IPS-18a (cell line): ENCODE measurements around the gene ALPK1.

ENCODE experiments used
- H3K27ac ChIP-seq: one replicate; pipeline ENCODE4 v1.5.1; 2013; ENCODE audit warnings: low read length
- H3K27me3 ChIP-seq: one replicate; pipeline ENCODE4 v1.6.1; 2013; ENCODE audit warnings: mild to moderate bottlenecking, low read length; ENCODE audit not compliant: control insufficient read depth, insufficient read depth
- H3K36me3 ChIP-seq: one replicate; pipeline ENCODE4 v1.6.1; 2013; ENCODE audit warnings: low read depth, low read length; ENCODE audit not compliant: control insufficient read depth
- H3K4me1 ChIP-seq: one replicate; pipeline ENCODE4 v1.6.1; 2013; ENCODE audit warnings: low read depth, low read length; ENCODE audit not compliant: control insufficient read depth
- H3K4me3 ChIP-seq: one replicate; pipeline ENCODE4 v1.5.1; 2013; ENCODE audit warnings: low read length
- H3K9ac ChIP-seq: one replicate; pipeline ENCODE4 v1.6.1; 2013; ENCODE audit warnings: mild to moderate bottlenecking, low read length, moderate library complexity
- H3K9me3 ChIP-seq: one replicate; pipeline ENCODE4 v1.6.1; 2013; ENCODE audit warnings: low read depth, low read length; ENCODE audit not compliant: control insufficient read depth

The ALPK1 gene

DNA sequence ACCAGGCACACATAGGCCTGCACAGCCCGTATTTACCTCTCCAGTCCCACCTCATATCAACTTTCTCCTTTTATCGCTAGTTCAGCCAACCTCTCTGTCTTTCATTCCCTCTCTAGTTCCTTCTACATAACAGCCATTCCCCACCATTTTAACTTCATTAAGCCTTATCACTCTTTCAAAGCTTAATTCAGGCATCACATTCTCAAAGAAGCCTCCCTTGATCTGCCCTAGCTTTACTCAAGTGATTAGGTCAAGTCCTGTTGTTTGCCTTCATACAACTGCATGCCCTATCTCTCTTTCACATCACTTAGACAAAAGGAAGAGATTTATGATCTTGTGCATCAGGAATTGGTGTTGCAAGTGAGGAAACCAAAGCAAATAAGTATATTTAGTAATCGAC is 74.2 kb downstream of the ALPK1 start:
- Histone ChIP-seq H3K27ac (no peak overlapping the region), H3K4me3 (no peak overlapping the region), H3K4me1 (no peaks in the 10 kb centered on the region), H3K9ac (no peak overlapping the region), H3K36me3 (no peaks in the 10 kb centered on the region), H3K27me3 (no peaks in the 10 kb centered on the region), H3K9me3 (no peaks in the 10 kb centered on the region)

DNA sequence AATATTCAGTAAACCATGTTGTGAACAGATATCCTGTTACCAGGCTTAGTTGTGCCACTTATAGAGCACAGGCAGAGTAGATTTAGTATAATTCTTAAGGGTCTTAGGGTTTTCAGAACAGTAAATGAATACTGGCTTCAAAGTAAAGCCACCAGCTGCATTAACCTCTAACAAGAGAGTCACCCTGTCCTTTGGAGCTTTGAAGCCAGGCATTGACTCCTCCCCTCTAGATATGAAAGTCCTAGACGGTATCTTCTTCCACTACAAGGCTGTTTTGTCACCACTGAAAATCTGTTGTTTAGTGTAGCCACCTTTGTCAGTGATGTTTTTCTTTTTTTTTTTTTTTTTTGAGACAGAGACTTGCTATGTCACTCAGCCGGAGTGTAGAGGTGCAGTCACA is 77.7 kb downstream of the ALPK1 start:
- Histone ChIP-seq H3K9me3 (no peaks in the 10 kb centered on the region), H3K27ac (no peak overlapping the region), H3K4me3 (no peak overlapping the region), H3K36me3 (no peaks in the 10 kb centered on the region), H3K9ac (no peak overlapping the region), H3K27me3 (peaks cover 17% of the 10 kb centered on the region), H3K4me1 (peaks cover 9% of the 10 kb centered on the region)

DNA sequence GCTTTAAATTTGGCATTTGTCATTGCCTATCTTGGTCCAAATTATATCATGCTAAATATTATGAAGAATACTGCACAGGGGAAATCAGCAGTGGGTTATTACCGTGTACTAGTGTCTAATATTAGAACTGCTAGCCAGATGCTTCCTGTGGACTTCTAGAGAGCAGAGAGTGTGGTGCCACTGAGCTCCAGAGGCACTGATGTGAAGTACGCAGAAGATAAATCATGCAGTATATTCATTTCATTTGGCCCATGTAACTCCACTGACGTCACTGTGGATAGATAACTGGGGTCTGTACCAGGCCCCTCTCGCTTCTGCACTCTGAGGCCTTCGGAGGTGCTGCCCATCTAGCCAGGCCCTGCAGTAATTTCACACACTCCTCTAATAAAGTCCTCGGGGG is 80.0 kb downstream of the ALPK1 start:
- Histone ChIP-seq H3K4me1 (peaks cover 10% of the 10 kb centered on the region), H3K9ac (no peak overlapping the region), H3K4me3 (no peak overlapping the region)

DNA sequence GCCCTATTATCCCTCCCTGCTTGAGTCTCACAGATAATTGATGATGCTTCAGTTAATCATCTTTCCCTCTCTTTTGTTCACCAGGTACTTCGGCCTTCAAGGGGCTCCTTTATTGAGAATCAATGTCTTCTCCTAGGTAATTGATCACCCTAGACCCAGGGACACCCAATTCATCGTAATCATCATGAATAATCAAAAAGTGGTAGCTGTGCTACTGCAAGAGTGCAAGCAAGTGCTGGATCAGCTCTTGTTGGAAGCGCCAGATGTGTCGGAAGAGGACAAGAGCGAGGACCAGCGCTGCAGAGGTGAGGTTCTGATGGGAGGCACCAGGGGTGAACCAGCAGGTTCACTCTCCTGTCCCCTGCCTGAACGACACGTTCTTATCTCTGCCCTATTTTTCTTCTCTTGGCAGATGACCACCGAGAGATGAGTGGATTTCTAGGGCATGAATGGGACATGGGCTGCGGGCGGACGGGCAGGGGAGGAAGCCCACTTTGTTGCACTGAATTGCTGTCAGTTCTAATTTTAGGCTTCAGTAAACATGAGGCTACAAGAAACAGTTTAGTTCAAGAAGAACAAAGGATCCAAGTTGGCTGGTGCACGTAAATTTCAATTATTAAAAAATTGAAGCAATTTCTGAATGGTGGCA is 80.5 kb downstream of the ALPK1 start:
- no peaks in the 10 kb centered on the region for H3K9me3 ChIP-seq
- H3K9ac ChIP-seq: no peak overlapping the region

More for the DNA sequence above, 80.0 kb downstream of the ALPK1 start:
- H3K27ac ChIP-seq: no peak overlapping the region
- no peaks in the 10 kb centered on the region for H3K9me3 ChIP-seq
- H3K27me3 ChIP-seq: peaks cover 25% of the 10 kb centered on the region
- no peaks in the 10 kb centered on the region for H3K36me3 ChIP-seq

DNA sequence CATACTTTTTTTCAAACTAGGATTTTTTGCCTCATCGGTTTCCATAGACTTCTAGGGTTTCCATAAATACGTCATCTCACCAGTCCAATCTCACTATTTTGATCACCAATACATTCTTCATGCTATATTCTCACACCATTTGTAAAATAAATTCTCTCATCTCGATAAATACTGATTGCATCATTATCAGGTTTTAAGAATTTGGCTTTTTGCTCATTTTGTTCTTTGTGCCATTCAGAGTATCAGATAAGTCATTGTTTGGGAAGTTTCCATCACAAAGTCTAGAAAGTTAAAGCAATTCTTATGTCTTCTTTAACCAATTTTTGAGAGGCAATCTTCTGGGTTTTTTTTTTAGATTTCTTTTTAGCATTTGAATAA is 81.1 kb downstream of the ALPK1 start:
- Histone ChIP-seq H3K4me3 (no peak overlapping the region), H3K9me3 (no peaks in the 10 kb centered on the region), H3K4me1 (peaks cover 10% of the 10 kb centered on the region), H3K27me3 (peaks cover 25% of the 10 kb centered on the region), H3K9ac (no peak overlapping the region), H3K36me3 (no peaks in the 10 kb centered on the region), H3K27ac (no peak overlapping the region)

More for the DNA sequence above, 80.5 kb downstream of the ALPK1 start:
- Histone ChIP-seq H3K27ac (no peak overlapping the region), H3K27me3 (peaks cover 25% of the 10 kb centered on the region), H3K4me3 (no peak overlapping the region), H3K36me3 (no peaks in the 10 kb centered on the region), H3K4me1 (peaks cover 10% of the 10 kb centered on the region)

DNA sequence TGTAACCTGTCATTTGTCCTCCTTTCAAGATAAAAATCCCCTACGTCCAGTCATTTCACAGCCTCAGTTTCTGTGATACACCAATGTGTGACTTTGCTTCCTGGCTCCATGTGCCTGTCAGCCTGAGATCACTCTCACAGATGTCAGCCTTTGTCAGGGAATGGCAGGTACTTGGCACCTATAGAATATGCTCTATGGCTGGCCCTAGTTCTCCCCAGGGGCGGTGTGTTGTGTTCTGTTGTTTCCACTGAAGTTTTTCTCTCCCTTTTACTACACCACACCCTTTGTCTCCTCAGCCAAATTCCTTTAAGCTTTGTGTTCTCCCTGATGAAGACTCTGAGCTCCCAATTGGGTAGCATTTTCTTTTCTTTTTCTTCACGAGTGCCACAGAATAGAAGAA is 81.7 kb downstream of the ALPK1 start:
- peak overlapping the region; percentile 53 for H3K4me3 ChIP-seq
- no peaks in the 10 kb centered on the region for H3K9me3 ChIP-seq
- H3K4me1 ChIP-seq: peaks cover 10% of the 10 kb centered on the region
- H3K9ac ChIP-seq: peak overlapping the region; percentile 61
- H3K36me3 ChIP-seq: no peaks in the 10 kb centered on the region
- no peak overlapping the region for H3K27ac ChIP-seq
- H3K27me3 ChIP-seq: peaks cover 25% of the 10 kb centered on the region

DNA sequence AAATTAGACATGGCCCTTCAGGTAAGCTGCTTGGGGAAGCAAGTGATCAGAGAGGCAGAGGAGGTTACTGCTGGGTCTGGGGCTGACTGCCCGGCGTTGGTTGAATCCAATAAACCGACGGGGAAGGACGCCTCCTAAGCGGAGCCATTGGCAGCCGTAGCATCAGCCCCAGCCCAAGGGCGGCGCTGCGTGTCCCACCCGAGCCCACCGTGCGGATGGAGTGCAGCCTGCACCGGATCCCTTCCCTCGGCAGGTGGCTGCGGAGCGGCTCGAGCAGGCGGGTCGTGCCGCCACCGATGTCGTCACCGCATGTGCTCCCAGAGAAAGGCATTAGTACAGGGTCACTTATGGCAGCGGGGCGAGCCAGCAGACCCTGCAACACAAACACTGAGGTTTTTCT is 82.1 kb downstream of the ALPK1 start:
- Histone ChIP-seq H3K9ac (peak overlapping the region; percentile 61), H3K4me3 (peak overlapping the region; percentile 53), H3K27me3 (peaks cover 25% of the 10 kb centered on the region), H3K27ac (no peak overlapping the region), H3K36me3 (no peaks in the 10 kb centered on the region), H3K4me1 (peaks cover 10% of the 10 kb centered on the region), H3K9me3 (no peaks in the 10 kb centered on the region)

DNA sequence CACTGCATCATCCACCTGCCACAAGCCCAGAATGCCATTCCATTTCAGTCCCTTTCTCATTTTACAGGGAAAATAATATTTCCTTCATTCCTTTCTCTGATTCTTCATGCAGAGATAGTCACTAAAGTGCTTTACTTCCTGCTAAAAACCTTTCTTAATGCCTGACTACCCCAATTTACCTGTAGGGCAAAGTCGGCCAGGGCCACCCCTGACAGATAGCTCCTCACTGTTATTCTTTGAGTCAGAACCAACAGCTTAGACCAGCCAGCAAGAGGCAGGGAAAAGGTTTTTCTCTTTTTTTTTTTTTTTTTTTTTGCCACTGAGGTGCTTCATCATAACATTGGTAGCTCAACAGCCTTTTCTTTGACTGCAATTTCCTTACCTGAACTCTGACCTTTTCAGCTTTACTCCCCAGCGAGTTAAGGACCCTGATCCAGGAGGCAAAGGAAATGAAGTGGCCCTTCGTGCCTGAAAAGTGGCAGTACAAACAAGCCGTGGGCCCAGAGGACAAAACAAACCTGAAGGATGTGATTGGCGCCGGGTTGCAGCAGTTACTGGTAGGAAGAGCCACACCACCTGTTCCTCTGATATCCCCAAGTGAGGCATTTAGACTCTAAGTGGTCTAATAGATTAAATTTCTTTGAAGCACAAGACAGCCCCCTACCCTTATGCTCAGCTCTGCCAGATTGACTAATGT is 85.0 kb downstream of the ALPK1 start:
- Histone ChIP-seq H3K4me3 (no peak overlapping the region), H3K9ac (no peak overlapping the region), H3K27ac (no peak overlapping the region), H3K27me3 (peaks cover 25% of the 10 kb centered on the region), H3K9me3 (no peaks in the 10 kb centered on the region), H3K36me3 (no peaks in the 10 kb centered on the region), H3K4me1 (peaks cover 10% of the 10 kb centered on the region)

DNA sequence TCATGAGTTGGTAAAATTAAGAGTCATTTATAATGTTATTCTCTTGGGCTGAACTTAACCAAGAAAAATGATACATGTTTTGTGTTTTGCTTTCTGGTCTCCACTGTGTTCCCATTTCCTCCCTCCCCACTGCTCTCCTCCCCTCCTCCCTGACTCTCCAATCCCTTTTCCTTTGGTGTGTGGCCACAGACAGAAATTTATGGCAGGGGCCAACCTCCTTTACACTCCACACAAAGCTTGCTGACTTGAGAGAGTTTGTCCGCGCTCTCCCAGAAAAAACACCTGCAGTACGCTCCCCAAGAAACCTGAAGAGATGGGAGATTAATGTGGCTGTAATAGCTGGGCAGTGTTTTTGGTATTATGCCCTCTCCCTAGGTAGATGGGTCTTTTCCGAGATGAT is 88.9 kb downstream of the ALPK1 start:
- no peaks in the 10 kb centered on the region for H3K4me1 ChIP-seq
- no peak overlapping the region for H3K27ac ChIP-seq
- H3K36me3 ChIP-seq: no peaks in the 10 kb centered on the region
- H3K27me3 ChIP-seq: no peaks in the 10 kb centered on the region
- H3K9me3 ChIP-seq: no peaks in the 10 kb centered on the region
- no peak overlapping the region for H3K9ac ChIP-seq
- no peak overlapping the region for H3K4me3 ChIP-seq

DNA sequence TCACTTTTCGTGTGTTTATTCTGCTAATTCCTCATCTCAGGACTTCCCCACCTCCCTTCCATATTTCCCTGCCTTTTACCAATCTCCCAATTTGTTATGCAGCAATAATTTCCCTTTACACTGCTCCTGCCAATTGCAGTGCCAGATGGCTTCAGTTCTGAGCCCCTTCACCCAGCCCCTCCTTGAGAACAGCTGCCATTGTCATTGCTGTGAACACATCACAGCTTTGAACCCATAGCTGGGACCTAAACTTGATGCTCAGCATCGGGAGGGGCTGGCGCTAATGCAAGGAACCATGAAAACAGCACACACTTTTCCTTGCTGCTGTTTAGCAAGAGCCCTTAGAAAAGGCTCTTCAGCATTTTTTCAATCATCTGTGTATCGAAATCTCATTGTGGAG is 104.9 kb downstream of the ALPK1 start:
- Histone ChIP-seq H3K27me3 (no peaks in the 10 kb centered on the region), H3K36me3 (no peaks in the 10 kb centered on the region), H3K4me3 (no peak overlapping the region), H3K9ac (no peak overlapping the region), H3K9me3 (no peaks in the 10 kb centered on the region), H3K27ac (no peak overlapping the region), H3K4me1 (peaks cover 18% of the 10 kb centered on the region)

DNA sequence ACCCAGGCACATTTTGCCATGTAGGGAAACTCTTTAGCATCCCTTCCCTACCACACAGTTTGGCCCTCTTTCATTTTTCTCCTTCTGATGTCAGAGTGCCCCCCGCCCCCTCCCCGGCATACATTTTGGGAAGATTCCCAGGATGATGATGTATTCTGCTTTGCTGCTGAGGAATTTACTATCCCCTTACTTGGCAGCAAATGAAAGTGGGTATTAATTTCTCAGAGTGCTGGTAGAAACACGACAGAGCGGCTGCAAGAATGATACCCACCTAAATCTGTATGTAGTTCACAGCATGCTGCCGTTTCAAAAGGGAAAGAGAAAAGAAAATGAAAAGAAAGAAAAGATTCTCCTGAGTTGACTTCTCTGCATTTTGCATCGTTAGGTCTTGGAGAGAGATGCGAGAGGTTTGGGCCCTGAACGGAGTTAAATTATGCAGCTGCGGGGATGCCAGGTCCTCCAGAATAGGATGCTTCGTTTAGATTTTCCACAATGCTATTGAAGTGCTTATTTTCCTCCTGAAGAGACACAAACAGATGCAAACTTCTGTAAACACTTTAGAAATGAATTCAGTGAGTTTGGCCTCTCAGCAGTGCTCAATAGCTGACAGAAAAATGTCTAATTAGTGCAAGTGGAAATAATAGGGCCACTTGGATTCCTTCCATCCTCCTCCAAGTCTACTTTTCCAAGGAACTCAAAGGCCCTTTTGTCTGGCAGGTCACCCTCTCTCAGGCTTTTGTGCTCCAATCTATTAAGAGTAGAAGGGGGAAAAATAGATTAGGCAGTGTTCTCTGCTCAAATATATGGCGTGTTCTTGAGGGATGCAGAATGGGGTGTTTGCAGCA is 106.2 kb downstream of the ALPK1 start:
- H3K27ac ChIP-seq: no peak overlapping the region
- H3K4me1 ChIP-seq: peaks cover 18% of the 10 kb centered on the region
- H3K9ac ChIP-seq: no peak overlapping the region
- no peaks in the 10 kb centered on the region for H3K27me3 ChIP-seq
- H3K9me3 ChIP-seq: no peaks in the 10 kb centered on the region
- H3K4me3 ChIP-seq: no peak overlapping the region
- no peaks in the 10 kb centered on the region for H3K36me3 ChIP-seq
